Activated CD4-positive, alpha-beta T cell treated with anti-CD3 and anti-CD28 coated beads, Interleukin-2, amount 10 ng/mL, durations not matched to agents 7 days and 5 days (primary cell): ENCODE results near the gene LRIG1. TPM values are rescaled to one million over a fixed set of nuclear protein-coding genes. Genes with fewer than 3 reads are reported as not detected.
A peak's percentile ranks its signal among the peaks of the same experiment; 100 is the strongest.

Source experiments
- CTCF ChIA-PET: fragments of 350-600 bp; sonication (Branson Sonifier 250); formaldehyde crosslinking; loops from one replicate; lab custom pipeline; 2021; ENCODE audit warnings: antibody characterized with exemption; lab: Charles Lee
- POLR2A ChIA-PET: fragments of 350-600 bp; sonication (Branson Sonifier 250); formaldehyde crosslinking; loops from one replicate; lab custom pipeline; 2021; ENCODE audit warnings: antibody characterized with exemption; lab: Charles Lee
- DNase-seq: peaks from one replicate; pipeline ENCODE4 v3.0.0-alpha.2; 2020
- H3K27ac Mint-ChIP-seq: one replicate; pipeline ENCODE4 v1.8.0; 2021; ENCODE audit warnings: mild to moderate bottlenecking, moderate library complexity, mixed read lengths
- H3K27me3 Mint-ChIP-seq: one replicate; pipeline ENCODE4 v1.8.0; 2021; ENCODE audit warnings: mixed read lengths
- H3K36me3 Mint-ChIP-seq: one replicate; pipeline ENCODE4 v1.8.0; 2021; ENCODE audit warnings: low read depth, mixed read lengths
- H3K4me1 Mint-ChIP-seq: one replicate; pipeline ENCODE4 v1.8.0; 2021; ENCODE audit warnings: mixed read lengths
- H3K4me3 Mint-ChIP-seq: one replicate; pipeline ENCODE4 v1.8.0; 2021; ENCODE audit warnings: mild to moderate bottlenecking, moderate library complexity, mixed read lengths
- H3K9me3 Mint-ChIP-seq: one replicate; pipeline ENCODE4 v1.8.0; 2021; ENCODE audit warnings: mixed read lengths
- total RNA-seq, 2 experiments: library from RNA; stranded (reverse); gene quantifications; one replicate each; pipeline ENCODE4 v1.2.3, GENCODE V29; 2021

LRIG1 gene
- total RNA-seq, 2 experiments from 2014 or later = 26.1 to 26.4 TPM

DNA sequence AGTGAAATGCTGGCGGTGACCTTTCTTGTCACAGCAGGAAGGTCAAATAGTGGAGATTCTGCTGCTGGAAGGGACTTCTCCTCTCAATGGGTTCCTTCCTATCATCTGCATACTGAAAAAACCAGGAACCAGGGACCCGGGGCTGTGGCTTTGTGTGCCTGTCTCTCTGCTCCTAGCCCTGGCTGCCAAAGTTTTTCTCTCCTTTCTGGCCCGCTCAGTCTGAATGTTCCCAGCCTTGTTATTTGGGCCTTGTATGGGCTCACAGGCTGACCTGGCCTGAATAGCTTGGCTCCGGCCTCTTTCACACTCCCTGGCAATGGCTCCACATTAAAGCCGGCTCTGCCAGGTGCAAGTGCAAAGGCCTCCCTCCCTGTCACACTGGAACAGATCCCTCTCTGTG lies 94.7 kb downstream of the LRIG1 start:
- Mint-ChIP-seq H3K27ac (no peak overlapping the region), H3K27me3 (no peaks in the 10 kb centered on the region), H3K4me1 (peaks cover 3% of the 10 kb centered on the region), H3K36me3 (peaks cover 3% of the 10 kb centered on the region), H3K4me3 (no peak overlapping the region), H3K9me3 (no peaks in the 10 kb centered on the region)
- CTCF ChIA-PET = no interaction called here
- DNase-seq = no peak
- POLR2A ChIA-PET = no interaction called here

- Mint-ChIP-seq H3K4me3 (no peak overlapping the region), H3K9me3 (no peaks in the 10 kb centered on the region), H3K36me3 (peaks cover 3% of the 10 kb centered on the region), H3K4me1 (peaks cover 3% of the 10 kb centered on the region), H3K27me3 (no peaks in the 10 kb centered on the region), H3K27ac (no peak overlapping the region)
- POLR2A ChIA-PET = no interaction called here
- no peak for DNase-seq
- CTCF ChIA-PET = interaction anchor here (0.6 kb wide), 1 partner anchor 52 kb away, joined by 3 read pairs; no protein-coding TSS in a partner anchor
These were observed 95.1 kb downstream of the LRIG1 start for GRCh38 chr3:66405701-66406091.

GRCh38 chr3:66404903-66405700 lies 95.7 kb downstream of the LRIG1 start:
- Mint-ChIP-seq H3K27me3 (no peaks in the 10 kb centered on the region), H3K9me3 (no peaks in the 10 kb centered on the region), H3K27ac (no peak overlapping the region), H3K4me3 (no peak overlapping the region), H3K36me3 (peaks cover 3% of the 10 kb centered on the region), H3K4me1 (peaks cover 3% of the 10 kb centered on the region)
- POLR2A ChIA-PET = no interaction called here
- CTCF ChIA-PET = interaction anchor here (0.6 to 1.9 kb wide), 2 partner anchors 11 to 53 kb away, joined by 3 to 6 read pairs; no protein-coding TSS in a partner anchor
- DNase-seq = no peak

GRCh38 chr3:66404197-66404596 lies 96.6 kb downstream of the LRIG1 start:
- no peak for DNase-seq
- Mint-ChIP-seq H3K27me3 (no peaks in the 10 kb centered on the region), H3K9me3 (no peaks in the 10 kb centered on the region), H3K27ac (no peak overlapping the region), H3K4me1 (peaks cover 3% of the 10 kb centered on the region), H3K4me3 (no peak overlapping the region), H3K36me3 (peaks cover 3% of the 10 kb centered on the region)
- POLR2A ChIA-PET = no interaction called here
- CTCF ChIA-PET = interaction anchor here (1.9 kb wide), 1 partner anchor 10 kb away, joined by 6 read pairs; no protein-coding TSS in a partner anchor

GRCh38 chr3:66403323-66403990 lies 97.4 kb downstream of the LRIG1 start:
- Mint-ChIP-seq H3K27ac (no peak overlapping the region), H3K9me3 (no peaks in the 10 kb centered on the region), H3K36me3 (peaks cover 3% of the 10 kb centered on the region), H3K4me1 (peaks cover 3% of the 10 kb centered on the region), H3K4me3 (no peak overlapping the region), H3K27me3 (no peaks in the 10 kb centered on the region)
- no peak for DNase-seq
- POLR2A ChIA-PET = no interaction called here
- CTCF ChIA-PET = interaction anchor here (1.9 kb wide), 1 partner anchor 9 kb away, joined by 6 read pairs; no protein-coding TSS in a partner anchor

DNA sequence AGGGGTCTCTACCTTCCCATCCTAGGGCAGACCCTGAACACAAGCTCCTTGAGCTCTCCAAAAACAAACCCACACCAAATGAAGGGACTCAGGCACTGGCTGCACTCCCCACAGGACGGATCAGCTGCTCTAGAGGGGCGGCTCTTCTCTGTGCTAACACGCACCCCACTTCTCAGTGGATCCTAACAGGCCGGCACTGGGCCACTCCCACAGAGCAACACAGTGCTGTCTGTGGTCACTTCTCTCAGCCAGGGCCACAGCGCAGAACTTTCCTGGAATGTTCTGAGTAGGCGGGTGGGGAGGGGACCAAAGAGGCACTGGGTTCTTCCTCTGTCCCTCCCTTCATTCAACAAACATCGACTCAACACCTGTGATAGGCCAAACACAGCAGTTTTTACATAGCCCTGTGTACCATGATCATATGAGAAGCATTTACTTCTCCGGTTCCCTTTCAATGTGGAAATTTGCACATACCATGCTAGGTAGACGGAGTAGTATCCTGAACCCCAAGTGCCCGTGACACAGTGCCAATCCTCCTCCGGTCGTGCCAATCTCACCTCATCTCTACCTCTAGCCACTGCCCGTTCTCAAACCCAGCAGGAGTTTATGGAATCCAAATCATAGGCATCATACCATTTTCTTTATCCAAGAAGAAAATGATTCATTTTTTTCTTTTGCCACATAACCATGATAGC lies 98.1 kb downstream of the LRIG1 start:
- POLR2A ChIA-PET = no interaction called here

DNA sequence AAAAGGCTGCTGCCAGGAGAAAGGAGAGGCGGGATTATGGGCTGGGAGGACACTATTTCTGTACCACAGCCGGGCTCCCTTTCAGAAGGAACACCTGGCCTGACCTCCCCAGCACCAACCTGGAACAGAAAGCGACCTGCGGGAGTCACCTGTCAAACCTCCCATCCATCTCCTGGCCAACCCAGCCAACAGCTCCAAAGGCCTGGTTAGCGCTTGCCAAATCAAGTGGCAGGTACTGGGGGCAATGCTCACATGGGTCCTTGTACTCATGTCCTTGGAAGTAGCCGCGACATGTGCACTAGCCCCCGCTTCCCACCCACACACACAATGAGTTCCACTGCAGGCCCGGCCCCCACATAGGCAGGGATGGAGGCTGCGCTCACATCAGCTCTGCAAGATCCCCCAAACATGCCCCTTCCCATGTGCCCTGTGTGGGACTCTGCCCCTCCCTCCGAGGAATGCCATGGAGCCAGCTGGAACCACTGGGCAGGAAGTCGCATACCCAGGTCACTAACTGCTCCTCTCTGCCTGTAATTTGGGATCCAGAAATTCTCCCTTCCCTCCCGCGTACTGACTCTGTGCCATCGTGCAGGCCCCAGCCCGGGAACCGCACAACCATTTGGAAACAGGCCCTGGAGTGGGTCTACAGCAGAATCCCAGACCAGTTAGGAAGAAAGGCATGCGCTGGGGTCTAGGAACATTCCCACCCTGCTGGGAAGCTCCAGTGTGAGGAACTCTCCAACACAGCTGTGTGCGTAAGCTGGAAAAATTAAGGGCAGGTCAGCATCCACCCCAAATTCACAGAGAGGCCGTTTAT lies 98.9 kb downstream of the LRIG1 start:
- Mint-ChIP-seq H3K27ac (no peak overlapping the region), H3K27me3 (no peaks in the 10 kb centered on the region), H3K36me3 (peaks cover 8% of the 10 kb centered on the region), H3K9me3 (no peaks in the 10 kb centered on the region), H3K4me3 (no peak overlapping the region), H3K4me1 (no peaks in the 10 kb centered on the region)
- POLR2A ChIA-PET = no interaction called here
- CTCF ChIA-PET = interaction anchor here (0.6 to 0.9 kb wide), 2 partner anchors 24 to 78 kb away, joined by 3 to 4 read pairs; no protein-coding TSS in a partner anchor
- DNase-seq = no peak

More for the DNA sequence above, 98.1 kb downstream of the LRIG1 start:
- CTCF ChIA-PET = interaction anchor here (0.9 kb wide), 1 partner anchor 25 kb away, joined by 3 read pairs; no protein-coding TSS in a partner anchor
- no peak for DNase-seq
- Mint-ChIP-seq H3K27me3 (no peaks in the 10 kb centered on the region), H3K4me1 (no peaks in the 10 kb centered on the region), H3K27ac (peak overlapping the region; percentile 32), H3K36me3 (peaks cover 5% of the 10 kb centered on the region), H3K4me3 (no peak overlapping the region), H3K9me3 (no peaks in the 10 kb centered on the region)

GRCh38 chr3:66401157-66401550 lies 99.7 kb downstream of the LRIG1 start:
- POLR2A ChIA-PET = no interaction called here

GRCh38 chr3:66400411-66401156 lies 100.2 kb downstream of the LRIG1 start:
- H3K4me3 Mint-ChIP-seq = no peak overlapping the region
- no peaks in the 10 kb centered on the region for H3K9me3 Mint-ChIP-seq
- no peaks in the 10 kb centered on the region for H3K27me3 Mint-ChIP-seq
- DNase-seq = no peak
- no peaks in the 10 kb centered on the region for H3K4me1 Mint-ChIP-seq
- no peak overlapping the region for H3K27ac Mint-ChIP-seq
- H3K36me3 Mint-ChIP-seq = peaks cover 14% of the 10 kb centered on the region
- CTCF ChIA-PET = interaction anchor here (0.6 kb wide), 1 partner anchor 166 kb away, joined by 3 read pairs; no protein-coding TSS in a partner anchor
- POLR2A ChIA-PET = no interaction called here

More at GRCh38 chr3:66401157-66401550, 99.7 kb downstream of the LRIG1 start:
- Mint-ChIP-seq H3K27ac (no peak overlapping the region), H3K36me3 (peaks cover 14% of the 10 kb centered on the region), H3K4me1 (no peaks in the 10 kb centered on the region), H3K9me3 (no peaks in the 10 kb centered on the region), H3K4me3 (no peak overlapping the region), H3K27me3 (no peaks in the 10 kb centered on the region)
- CTCF ChIA-PET = interaction anchor here (0.6 kb wide), 1 partner anchor 166 kb away, joined by 3 read pairs; no protein-coding TSS in a partner anchor
- no peak for DNase-seq

DNA sequence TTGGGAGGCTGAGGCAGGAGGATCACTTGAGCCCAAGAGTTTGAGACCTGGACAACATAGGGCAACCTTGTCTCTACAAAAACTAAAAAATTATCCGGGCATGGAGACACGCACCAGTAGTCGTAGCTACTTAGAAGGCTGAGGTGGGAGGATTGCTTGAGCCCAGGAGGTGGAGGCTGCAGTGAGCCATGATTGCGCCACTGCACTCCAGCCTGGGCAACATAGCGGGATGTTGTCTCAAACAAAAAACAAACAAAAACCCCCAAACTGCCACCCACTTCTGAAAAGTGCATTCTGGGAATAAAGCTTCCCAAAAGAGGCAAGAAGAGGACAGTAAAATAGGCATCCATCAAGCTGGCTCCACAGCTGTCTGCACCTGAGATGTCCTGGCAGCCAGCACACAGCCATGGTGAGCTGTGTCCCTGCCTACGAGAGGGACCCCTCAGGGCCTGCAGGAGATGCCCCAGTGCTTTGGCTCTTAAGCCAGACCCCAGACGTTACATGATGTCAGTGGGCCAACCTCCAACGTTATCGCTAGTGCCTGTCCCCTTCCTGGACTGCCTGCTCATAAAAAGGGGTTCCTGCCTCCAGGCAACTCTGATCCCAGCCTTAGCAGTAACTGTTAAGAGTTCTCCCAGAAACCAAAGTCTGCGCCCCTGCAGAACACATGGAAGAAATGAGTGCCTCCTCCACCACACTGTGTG lies 101.1 kb downstream of the LRIG1 start:
- Mint-ChIP-seq H3K4me3 (no peak overlapping the region), H3K36me3 (peaks cover 17% of the 10 kb centered on the region), H3K27me3 (no peaks in the 10 kb centered on the region), H3K9me3 (no peaks in the 10 kb centered on the region), H3K4me1 (peaks cover 3% of the 10 kb centered on the region), H3K27ac (no peak overlapping the region)
- no peak for DNase-seq
- ChIA-PET POLR2A (no interaction called here), CTCF (interaction anchor here (1.0 kb wide), 1 partner anchor 423 kb away, joined by 3 read pairs; no protein-coding TSS in a partner anchor)
